Measurements from ENCODE around the gene SRD5A3.

The SRD5A3 gene

GRCh38 chr4:55329012-55329411 is 17.0 kb upstream of the SRD5A3 start:
- no peak for DNase-seq (ENCODE audit: low read depth)
- TF ChIP-seq, protein P1, sequence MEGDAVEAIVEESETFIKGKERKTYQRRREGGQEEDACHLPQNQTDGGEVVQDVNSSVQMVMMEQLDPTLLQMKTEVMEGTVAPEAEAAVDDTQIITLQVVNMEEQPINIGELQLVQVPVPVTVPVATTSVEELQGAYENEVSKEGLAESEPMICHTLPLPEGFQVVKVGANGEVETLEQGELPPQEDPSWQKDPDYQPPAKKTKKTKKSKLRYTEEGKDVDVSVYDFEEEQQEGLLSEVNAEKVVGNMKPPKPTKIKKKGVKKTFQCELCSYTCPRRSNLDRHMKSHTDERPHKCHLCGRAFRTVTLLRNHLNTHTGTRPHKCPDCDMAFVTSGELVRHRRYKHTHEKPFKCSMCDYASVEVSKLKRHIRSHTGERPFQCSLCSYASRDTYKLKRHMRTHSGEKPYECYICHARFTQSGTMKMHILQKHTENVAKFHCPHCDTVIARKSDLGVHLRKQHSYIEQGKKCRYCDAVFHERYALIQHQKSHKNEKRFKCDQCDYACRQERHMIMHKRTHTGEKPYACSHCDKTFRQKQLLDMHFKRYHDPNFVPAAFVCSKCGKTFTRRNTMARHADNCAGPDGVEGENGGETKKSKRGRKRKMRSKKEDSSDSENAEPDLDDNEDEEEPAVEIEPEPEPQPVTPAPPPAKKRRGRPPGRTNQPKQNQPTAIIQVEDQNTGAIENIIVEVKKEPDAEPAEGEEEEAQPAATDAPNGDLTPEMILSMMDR (IDR thresholded peaks at IDR 0.05; ENCODE audit: low read length, missing control alignments) = no peak
- no peak overlapping the region for H3K4me3 ChIP-seq (replicated peaks; ENCODE audit: low read depth, low read length)

- DNase-seq (ENCODE audit: low read depth) = peak; percentile 79
- H3K4me3 ChIP-seq (replicated peaks; ENCODE audit: low read depth, low read length) = no peak overlapping the region
- TF ChIP-seq, protein P1 (IDR thresholded peaks at IDR 0.05; ENCODE audit: low read length, missing control alignments) = no peak
Measured at GRCh38 chr4:55330241-55330640, 15.8 kb upstream of the SRD5A3 start.

- no peak overlapping the region for H3K4me3 ChIP-seq (replicated peaks; ENCODE audit: low read depth, low read length)
- TF ChIP-seq, protein P1 (IDR thresholded peaks at IDR 0.05; ENCODE audit: low read length, missing control alignments) = no peak
- no peak for DNase-seq (ENCODE audit: low read depth)
Measured at GRCh38 chr4:55336138-55337034, 9.7 kb upstream of the SRD5A3 start.

DNA sequence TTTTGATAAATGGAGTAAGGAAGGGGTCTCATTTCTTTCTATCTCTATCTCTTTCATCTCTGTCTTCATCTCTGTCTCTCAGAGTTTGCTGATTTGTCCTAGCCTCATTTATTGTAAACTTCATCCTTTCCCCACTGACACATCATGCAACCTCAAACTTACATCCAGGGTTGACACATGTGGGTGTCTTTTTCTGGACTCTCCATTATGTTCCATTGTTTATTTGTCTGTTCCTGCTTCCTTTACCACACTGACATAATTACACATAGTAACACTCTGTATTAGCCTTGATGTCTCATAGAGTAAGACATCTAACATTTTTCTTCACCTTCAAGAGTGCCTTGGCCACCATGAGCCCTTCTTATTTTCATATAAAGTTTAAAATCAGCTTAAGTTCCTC is 8.1 kb upstream of the SRD5A3 start:
- no peak for DNase-seq (ENCODE audit: low read depth)

DNA sequence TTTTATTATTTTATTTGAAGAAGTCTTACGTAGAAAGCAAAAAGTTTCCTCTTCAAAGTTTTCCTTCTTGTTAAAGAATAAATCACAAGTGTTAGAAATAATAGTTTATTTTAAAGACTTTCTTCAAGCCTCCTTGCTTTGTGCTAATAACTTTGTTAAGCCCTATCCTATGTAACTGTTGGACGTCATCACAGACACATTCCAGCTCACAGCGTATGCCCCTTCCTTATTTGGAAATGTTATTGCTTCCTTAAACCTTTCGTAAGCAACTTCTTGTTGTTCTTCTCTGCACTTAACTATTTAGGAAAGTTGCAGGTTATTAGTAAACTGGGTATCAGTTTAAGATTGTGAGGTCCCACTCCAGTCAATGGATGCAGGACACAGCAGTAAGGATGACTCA is 7.6 kb upstream of the SRD5A3 start:
- H3K4me3 ChIP-seq (replicated peaks; ENCODE audit: low read depth, low read length) = no peak overlapping the region
- TF ChIP-seq, protein P1 (IDR thresholded peaks at IDR 0.05; ENCODE audit: low read length, missing control alignments) = no peak
- DNase-seq (ENCODE audit: low read depth) = no peak

More for the DNA sequence above, 8.1 kb upstream of the SRD5A3 start:
- TF ChIP-seq, protein P1 (IDR thresholded peaks at IDR 0.05; ENCODE audit: low read length, missing control alignments) = no peak
- H3K4me3 ChIP-seq (replicated peaks; ENCODE audit: low read depth, low read length) = no peak overlapping the region

DNA sequence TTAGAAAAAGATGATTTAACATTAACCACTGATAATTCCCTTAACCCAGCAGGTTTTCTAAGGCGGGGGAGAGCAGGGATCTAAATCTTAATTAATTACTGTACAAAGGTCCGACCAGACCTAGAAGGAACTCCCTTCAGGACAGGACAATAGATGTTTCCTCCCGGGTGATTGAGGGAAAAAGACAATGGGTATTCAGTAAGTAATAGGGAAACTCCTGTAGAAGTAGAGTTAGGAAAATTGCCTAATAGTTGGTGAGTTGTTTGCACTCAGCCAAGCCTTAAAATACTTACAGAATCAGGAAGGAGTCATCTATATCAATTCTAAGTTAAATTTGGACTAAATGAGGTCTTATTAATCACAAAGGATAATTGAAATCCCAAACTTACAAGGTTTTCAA is 5.8 kb upstream of the SRD5A3 start:
- TF ChIP-seq, protein P1 (IDR thresholded peaks at IDR 0.05; ENCODE audit: low read length, missing control alignments) = no peak
- peak; percentile 56 for DNase-seq (ENCODE audit: low read depth)
- no peak overlapping the region for H3K4me3 ChIP-seq (replicated peaks; ENCODE audit: low read depth, low read length)

DNA sequence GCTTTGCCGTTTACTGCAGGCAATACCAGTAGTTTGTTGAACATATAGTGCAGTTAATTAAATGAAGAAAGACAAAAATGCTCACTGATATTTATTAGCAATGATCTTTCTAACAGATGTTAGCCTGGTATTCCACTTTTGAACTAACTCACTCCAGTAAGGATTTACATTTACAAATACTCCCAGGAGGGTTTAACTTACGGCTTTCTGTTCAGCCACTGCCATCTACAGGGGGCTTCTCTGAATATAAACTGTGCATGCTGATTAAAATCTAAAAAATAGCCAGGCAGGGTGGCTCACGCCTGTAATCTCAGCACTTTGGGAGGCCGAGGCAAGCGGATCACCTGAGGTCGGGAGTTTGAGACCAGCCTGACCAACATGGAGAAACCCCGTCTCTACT is 2.2 kb upstream of the SRD5A3 start:
- no peak overlapping the region for H3K4me3 ChIP-seq (replicated peaks; ENCODE audit: low read depth, low read length)
- TF ChIP-seq, protein P1 (IDR thresholded peaks at IDR 0.05; ENCODE audit: low read length, missing control alignments) = no peak
- no peak for DNase-seq (ENCODE audit: low read depth)
